GM19193 (cell line): ENCODE measurements around the gene OR8S1.

Experiments used
- POLR2A ChIP-seq: IDR thresholded peaks from 4 replicates; pipeline ENCODE4 v1.6.1; 2011; ENCODE audit not compliant: insufficient read depth, insufficient read length; ENCODE audit errors: extremely low read depth

The OR8S1 gene

GRCh38 chr12:48556631-48557030 lies 31.2 kb downstream of the OR8S1 start:
- no peak for TF ChIP-seq POLR2A

- no peak for TF ChIP-seq POLR2A
These were observed 32.5 kb downstream of the OR8S1 start for GRCh38 chr12:48557919-48558318.

GRCh38 chr12:48567731-48568130 lies 42.3 kb downstream of the OR8S1 start:
- no peak for TF ChIP-seq POLR2A

GRCh38 chr12:48569946-48570345 lies 44.5 kb downstream of the OR8S1 start, which contains the start of gene LALBA:
TSS of gene LALBA (minus strand) at chr12:48570046. CDS start at chr12:48570020, 26 bp downstream.
- no peak for TF ChIP-seq POLR2A

GRCh38 chr12:48572326-48572725 lies 46.9 kb downstream of the OR8S1 start:
- no peak for TF ChIP-seq POLR2A
